Cardiac fibroblast (primary cell): ENCODE measurements around the gene THY1.

ENCODE experiments used
- DNase-seq, 2 donors: peaks; one replicate each; pipeline versions ENCODE4 v3.0.0 to v3.0.0-alpha.2; 2010; ENCODE audit warnings: low read depth in 2 of 2
- H3K4me3 ChIP-seq, 2 donors: replicated peaks in 1 of 2; 1 replicate in 1 of 2; 2 replicates in 1 of 2; pipeline ENCODE4 v1.5.1; 2011; ENCODE audit warnings: low read depth in 2 of 2, low read length in 2 of 2, mild to moderate bottlenecking in 2 of 2, moderate library complexity in 1 of 2
- TF ChIP-seq, protein P1 (sequence below): IDR thresholded peaks from one replicate; pipeline ENCODE4 v1.5.1; 2011; ENCODE audit warnings: low read depth, mild to moderate bottlenecking, low read length, inconsistent platforms

THY1 gene

GRCh38 chr11:119375337-119376196, 47.4 kb downstream of the THY1 start:
- peak; percentile 75 to 83 for DNase-seq
- no peak overlapping the region for H3K4me3 ChIP-seq

GRCh38 chr11:119374632-119375336, 48.2 kb downstream of the THY1 start:
- DNase-seq = no peak
- TF ChIP-seq, protein P1, sequence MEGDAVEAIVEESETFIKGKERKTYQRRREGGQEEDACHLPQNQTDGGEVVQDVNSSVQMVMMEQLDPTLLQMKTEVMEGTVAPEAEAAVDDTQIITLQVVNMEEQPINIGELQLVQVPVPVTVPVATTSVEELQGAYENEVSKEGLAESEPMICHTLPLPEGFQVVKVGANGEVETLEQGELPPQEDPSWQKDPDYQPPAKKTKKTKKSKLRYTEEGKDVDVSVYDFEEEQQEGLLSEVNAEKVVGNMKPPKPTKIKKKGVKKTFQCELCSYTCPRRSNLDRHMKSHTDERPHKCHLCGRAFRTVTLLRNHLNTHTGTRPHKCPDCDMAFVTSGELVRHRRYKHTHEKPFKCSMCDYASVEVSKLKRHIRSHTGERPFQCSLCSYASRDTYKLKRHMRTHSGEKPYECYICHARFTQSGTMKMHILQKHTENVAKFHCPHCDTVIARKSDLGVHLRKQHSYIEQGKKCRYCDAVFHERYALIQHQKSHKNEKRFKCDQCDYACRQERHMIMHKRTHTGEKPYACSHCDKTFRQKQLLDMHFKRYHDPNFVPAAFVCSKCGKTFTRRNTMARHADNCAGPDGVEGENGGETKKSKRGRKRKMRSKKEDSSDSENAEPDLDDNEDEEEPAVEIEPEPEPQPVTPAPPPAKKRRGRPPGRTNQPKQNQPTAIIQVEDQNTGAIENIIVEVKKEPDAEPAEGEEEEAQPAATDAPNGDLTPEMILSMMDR = no peak
- no peak overlapping the region for H3K4me3 ChIP-seq

More at GRCh38 chr11:119375337-119376196, 47.4 kb downstream of the THY1 start:
- TF ChIP-seq, protein P1 = no peak

DNA sequence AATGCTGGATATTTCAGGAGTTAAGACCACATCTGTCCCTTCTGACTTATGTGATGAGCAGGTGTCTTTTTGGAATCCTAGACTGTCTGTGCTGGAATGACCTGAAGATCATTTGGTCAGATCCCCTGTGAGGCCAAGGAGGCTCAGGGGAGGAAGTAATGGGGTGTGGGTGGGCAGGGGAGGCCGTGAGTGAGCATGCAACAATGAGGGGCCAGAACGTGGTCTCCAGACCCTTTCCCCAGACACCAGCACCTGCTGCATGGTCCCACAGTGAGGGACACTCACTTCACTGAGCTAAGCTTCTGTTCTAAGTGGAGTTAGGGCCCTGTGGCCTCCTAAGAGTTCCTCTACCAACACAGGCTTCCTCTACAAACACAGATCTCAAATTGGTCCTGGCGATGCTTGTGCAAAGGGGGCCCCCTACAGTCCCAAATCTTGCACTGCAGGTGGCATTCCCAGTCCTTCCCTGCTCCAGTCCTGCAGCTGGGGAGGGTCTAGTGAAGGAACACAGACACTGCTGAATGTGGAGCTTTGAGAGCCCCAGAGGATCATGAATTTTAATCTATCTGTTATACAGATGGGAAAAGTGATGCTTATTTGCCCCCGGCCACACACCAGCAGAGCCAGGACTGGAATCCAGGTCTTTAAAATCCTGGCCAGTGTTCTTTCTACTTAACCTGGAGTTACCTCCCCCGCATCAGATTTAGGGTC, 48.9 kb downstream of the THY1 start:
- TF ChIP-seq, protein P1 = peak; percentile 96
- no peak overlapping the region for H3K4me3 ChIP-seq
- peak; percentile 79 to 85 for DNase-seq

GRCh38 chr11:119373059-119373920, 49.7 kb downstream of the THY1 start:
- no peak for DNase-seq
- no peak overlapping the region for H3K4me3 ChIP-seq
- TF ChIP-seq, protein P1 = no peak

GRCh38 chr11:119372260-119373058, 50.5 kb downstream of the THY1 start:
- H3K4me3 ChIP-seq = no peak overlapping the region
- TF ChIP-seq, protein P1 = no peak
- DNase-seq = no peak
